H1 (cell line): ENCODE data around the gene TYSND1. TPM values are rescaled to one million over a fixed set of nuclear protein-coding genes. Genes with fewer than 3 reads are reported as not detected.

Experiments
- CHD2 ChIP-seq: IDR thresholded peaks from 2 replicates; pipeline ENCODE4 v1.6.1; 2012; ENCODE audit warnings: low read length, improper control_type of control experiment
- CTCF ChIP-seq, 3 experiments: IDR thresholded peaks; 1 replicate in 2 of 3; 2 replicates in 1 of 3; pipeline versions ENCODE4 v1.5.1 to v1.6.1; 2011; ENCODE audit warnings: low read length in 3 of 3, mild to moderate bottlenecking in 3 of 3, inconsistent platforms in 2 of 3, low read depth in 1 of 3, moderate library complexity in 1 of 3; ENCODE audit not compliant: insufficient read depth in 1 of 3; ENCODE audit errors: control extremely low read depth in 1 of 3
- KDM1A ChIP-seq: fragments of 200-600, 300-600 bp; sonication (generic); IDR thresholded peaks from 2 replicates; pipeline ENCODE4 v1.7.1; 2016; ENCODE audit warnings: mild to moderate bottlenecking, low read length, borderline replicate concordance
- SIN3A ChIP-seq, 2 experiments: IDR thresholded peaks in 1 of 2; conservative IDR thresholded peaks in 1 of 2; 2 replicates each; pipeline ENCODE4 v1.6.1; 2011 to 2012; ENCODE audit warnings: low read length in 2 of 2, improper control_type of control experiment in 1 of 2, low read depth in 1 of 2, mild to moderate bottlenecking in 1 of 2
- polyA plus RNA-seq, 7 experiments: library from polyadenylated mRNA; depleted of rRNA in 3 of 7; stranded (reverse) in 5 of 7; unstranded in 2 of 7; fragments of >200 nt in 5 of 7; fragments of 200-250 nt in 2 of 7; gene quantifications; 1 replicate in 5 of 7; 2 replicates in 1 of 7; 4 replicates in 1 of 7; pipeline versions ENCODE4 v1.2.1 to v1.2.3, GENCODE V29; 2011 to 2013; ENCODE audit warnings: missing spikeins in 2 of 7, mixed read lengths in 2 of 7
- total RNA-seq: library from RNA; stranded (reverse); fragmentation: NEBNext Ultra II Directional; extraction: Animal tissue kit (Norgen Biotek cat#: 25700); gene quantifications from 2 replicates; pipeline ENCODE4 v1.2.1, GENCODE V29; 2021

The TYSND1 gene
- total and polyA plus RNA-seq, 2 of the 8 experiments (the other 6 are each of a cell fraction or from before 2014, with no cell fraction given), result 11.9 to 15.0 TPM

- TF ChIP-seq CTCF (IDR thresholded peaks at IDR 0.05; ENCODE audit: control extremely low read depth in 1 of 3, insufficient read depth in 1 of 3, low read depth in 1 of 3, low read length in 3 of 3), result no peak
- TF ChIP-seq SIN3A (conservative IDR thresholded peaks at IDR 0.05 in 1 of 2, IDR thresholded peaks at IDR 0.05 in 1 of 2; ENCODE audit: low read depth in 1 of 2, low read length in 2 of 2), result no peak
- TF ChIP-seq KDM1A, result no peak
- no peak for TF ChIP-seq CHD2
These were observed 19.7 kb downstream of the TYSND1 start (continued) for GRCh38 chr10:70126700-70127395.
